ENCODE results near the gene TUBG2. TPM values are rescaled to one million over a fixed set of nuclear protein-coding genes. Genes with fewer than 3 reads are reported as not detected.
"Not testable (repeated sequence)": the region's sequence is repeated elsewhere in the genome, so short reads cannot be mapped to it uniquely, and the experiment has no call there.

TUBG2 gene
- 20.4 and 22.0 TPM in 2 replicates for total RNA-seq (2021)
- long read RNA-seq, transcript TUBG2-201 (11 exons, 1,761 nt) = major isoform, 56 of 133 reads
- long read RNA-seq, partial matches to known transcripts = 30 of 133 reads
- long read RNA-seq, other reads (novel, unspliced or antisense) = 45 of 133 reads

- no peak within 1 kb of the TSS for H2BK15ac ChIP-seq (ENCODE audit: low read depth, low read length)
- no peak within 1 kb of the TSS for H2AFZ ChIP-seq (ENCODE audit: low read length)
- WGBS (ENCODE audit: extremely low coverage, insufficient read length, low lambda C conversion rate) = no CpG with 5 or more reads among the region's 59 CpGs
- peak; percentile 99 for DNase-seq
- H3K14ac ChIP-seq (ENCODE audit: insufficient read depth, low read length) = peak within 1 kb of the TSS; percentile 11; the same call in 1 of the 2 replicates
- H3K23me2 ChIP-seq (ENCODE audit: insufficient read length, low read depth, low read length, poor library complexity, severe bottlenecking) = no peaks in the 10 kb centered on the region
- Mint-ChIP-seq H3K27me3 (ENCODE audit: low read depth) (peaks cover 4% of the 10 kb centered on the region), H3K9me3 (peaks cover 0 to 6% of the 10 kb centered on the region in 2 experiments; a peak in 2 of 5 replicates), H3K4me1 (peaks cover 7 to 20% of the 10 kb centered on the region in 2 experiments), H3K36me3 (ENCODE audit: insufficient read depth in 1 of 3, low read depth in 3 of 3) (peaks cover 2 to 27% (median 21%) of the 10 kb centered on the region in 3 experiments; a peak in 6 of 7 replicates), H3K27ac (peak within 1 kb of the TSS; percentile 85 to 97 (median 90); a peak in 5 of 7 replicates), H3K4me3 (peak within 1 kb of the TSS; percentile 87 to 91)
- no peak within 1 kb of the TSS for H4K8ac ChIP-seq (replicated peaks; ENCODE audit: insufficient read length, low read depth, low read length)
- H2BK5ac ChIP-seq (ENCODE audit: insufficient read length, low read length) = no peak within 1 kb of the TSS
- H3K4me2 ChIP-seq (ENCODE audit: insufficient read depth, insufficient read length, low read length) = peak within 1 kb of the TSS; percentile 66
- no peaks in the 10 kb centered on the region for H3K27me3 ChIP-seq (ENCODE audit: insufficient read depth, low read length)
- H2BK120ac ChIP-seq (ENCODE audit: low read depth, low read length, poor library complexity, severe bottlenecking) = no peak within 1 kb of the TSS
- no peaks in the 10 kb centered on the region; the same call in 1 of the 2 replicates for H3K4me1 ChIP-seq (ENCODE audit: insufficient read depth, low read length)
- no peak within 1 kb of the TSS for H2AK5ac ChIP-seq (ENCODE audit: insufficient read length, low read length)
- no peaks in the 10 kb centered on the region for H3K79me1 ChIP-seq (ENCODE audit: insufficient read depth, low read depth, low read length, poor library complexity, severe bottlenecking)
- no peak within 1 kb of the TSS for H3K18ac ChIP-seq (ENCODE audit: insufficient read length, low read depth, low read length)
- no peak within 1 kb of the TSS for H3K56ac ChIP-seq (ENCODE audit: insufficient read length, low read depth, low read length)
- H2BK12ac ChIP-seq (ENCODE audit: insufficient read length, low read depth, low read length) = no peak within 1 kb of the TSS
- peak within 1 kb of the TSS; percentile 51 for H3K9ac ChIP-seq (ENCODE audit: extremely low read depth, insufficient read length, low read length)
- no peaks in the 10 kb centered on the region for H4K20me1 ChIP-seq (ENCODE audit: control insufficient read depth, insufficient read depth, insufficient read length)
- H3K27ac ChIP-seq (ENCODE audit: insufficient read length, low read depth, low read length) = no peak within 1 kb of the TSS
- H4K5ac ChIP-seq (ENCODE audit: insufficient read length, low read depth, low read length) = no peak within 1 kb of the TSS
- no peaks in the 10 kb centered on the region for H3K9me3 ChIP-seq (ENCODE audit: control insufficient read depth, low read depth, low read length)
- no peak within 1 kb of the TSS for H2BK20ac ChIP-seq (ENCODE audit: low read depth, low read length, poor library complexity, severe bottlenecking)
- H3K4ac ChIP-seq (ENCODE audit: low read depth, low read length) = no peak within 1 kb of the TSS
- H3K79me2 ChIP-seq (ENCODE audit: insufficient read depth, low read length) = no peaks in the 10 kb centered on the region
- TF ChIP-seq CTCF (conservative IDR thresholded peaks at IDR 0.05) = no peak
- no peak within 1 kb of the TSS for H4K91ac ChIP-seq (ENCODE audit: insufficient read length, low read depth, low read length)
- no peak within 1 kb of the TSS for H3T11ph ChIP-seq (ENCODE audit: low read length)
- no peak within 1 kb of the TSS for H3K23ac ChIP-seq (ENCODE audit: insufficient read length, low read depth, low read length)
These were observed at the start of gene TUBG2 for GRCh38 chr17:42659079-42659931. TSS of gene TUBG2 (plus strand) at chr17:42659284. CDS start at chr17:42659504, 220 bp downstream.

DNA sequence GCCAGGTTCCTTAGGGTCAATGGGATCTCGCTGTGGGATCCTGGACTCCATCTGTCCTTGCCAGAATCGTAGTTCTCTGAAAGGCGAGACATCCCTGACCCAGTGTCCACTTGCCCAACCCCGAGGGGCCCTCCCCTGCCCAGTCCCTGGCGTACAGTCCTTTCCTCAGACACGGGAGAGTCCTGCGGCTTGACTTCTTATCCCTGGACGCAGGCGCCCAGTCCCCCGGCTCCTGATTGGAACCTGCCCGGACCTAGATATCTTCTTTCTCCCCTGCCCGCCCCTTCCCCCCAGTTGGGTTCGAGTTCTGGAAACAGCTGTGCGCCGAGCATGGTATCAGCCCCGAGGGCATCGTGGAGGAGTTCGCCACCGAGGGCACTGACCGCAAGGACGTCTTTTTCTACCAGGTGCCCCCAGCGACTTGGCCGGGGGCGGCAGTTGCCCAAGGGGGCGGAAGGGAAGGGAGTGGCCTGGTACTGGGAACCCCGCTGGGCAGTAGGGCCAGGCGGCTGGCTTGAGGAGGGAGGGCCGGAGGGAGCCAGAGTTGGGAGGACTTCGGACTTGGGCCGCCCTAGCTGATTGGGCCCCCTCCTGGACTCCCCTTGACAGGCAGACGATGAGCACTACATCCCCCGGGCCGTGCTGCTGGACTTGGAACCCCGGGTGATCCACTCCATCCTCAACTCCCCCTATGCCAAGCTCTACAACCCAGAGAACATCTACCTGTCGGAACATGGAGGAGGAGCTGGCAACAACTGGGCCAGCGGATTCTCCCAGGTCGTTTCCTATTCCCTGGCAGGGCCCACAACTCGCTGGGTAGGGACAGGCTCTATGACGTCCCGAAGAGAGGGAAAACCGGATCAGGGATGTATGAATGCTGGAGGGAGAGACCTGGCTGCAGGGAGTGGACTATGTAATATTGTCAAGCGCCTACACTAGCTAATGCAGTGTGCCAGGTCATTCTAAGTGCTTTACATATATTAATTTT lies 49.0 kb upstream of the TUBG2 start:
- not testable (repeated sequence) for H2AK5ac ChIP-seq (ENCODE audit: insufficient read length, low read length); H3K79me2 ChIP-seq (ENCODE audit: insufficient read depth, low read length); H3K27ac ChIP-seq (ENCODE audit: insufficient read length, low read depth, low read length); H4K91ac ChIP-seq (ENCODE audit: insufficient read length, low read depth, low read length); H3K27me3 Mint-ChIP-seq (ENCODE audit: low read depth); H4K20me1 ChIP-seq (ENCODE audit: control insufficient read depth, insufficient read depth, insufficient read length); H3K4ac ChIP-seq (ENCODE audit: low read depth, low read length); H2BK12ac ChIP-seq (ENCODE audit: insufficient read length, low read depth, low read length); H3T11ph ChIP-seq (ENCODE audit: low read length); H2BK5ac ChIP-seq (ENCODE audit: insufficient read length, low read length); H3K14ac ChIP-seq (ENCODE audit: insufficient read depth, low read length); H3K4me1 ChIP-seq (ENCODE audit: insufficient read depth, low read length); H2BK20ac ChIP-seq (ENCODE audit: low read depth, low read length, poor library complexity, severe bottlenecking); H2BK15ac ChIP-seq (ENCODE audit: low read depth, low read length); H4K5ac ChIP-seq (ENCODE audit: insufficient read length, low read depth, low read length); H3K18ac ChIP-seq (ENCODE audit: insufficient read length, low read depth, low read length); H2AFZ ChIP-seq (ENCODE audit: low read length); H2BK120ac ChIP-seq (ENCODE audit: low read depth, low read length, poor library complexity, severe bottlenecking); H3K9me3 ChIP-seq (ENCODE audit: control insufficient read depth, low read depth, low read length); H3K9me3 Mint-ChIP-seq; H4K8ac ChIP-seq (replicated peaks; ENCODE audit: insufficient read length, low read depth, low read length); H3K56ac ChIP-seq (ENCODE audit: insufficient read length, low read depth, low read length); H3K79me1 ChIP-seq (ENCODE audit: insufficient read depth, low read depth, low read length, poor library complexity, severe bottlenecking); H3K23ac ChIP-seq (ENCODE audit: insufficient read length, low read depth, low read length); H3K27me3 ChIP-seq (ENCODE audit: insufficient read depth, low read length)
- Histone ChIP-seq H3K23me2 (ENCODE audit: insufficient read length, low read depth, low read length, poor library complexity, severe bottlenecking) (peaks cover 10% of the 10 kb centered on the region), H3K4me2 (ENCODE audit: insufficient read depth, insufficient read length, low read length) (peak overlapping the region; percentile 31), H3K9ac (ENCODE audit: extremely low read depth, insufficient read length, low read length) (peak overlapping the region; percentile 41)
- WGBS (ENCODE audit: extremely low coverage, insufficient read length, low lambda C conversion rate) = no CpG with 5 or more reads among the region's 42 CpGs
- H3K27ac Mint-ChIP-seq = peak overlapping the region; percentile 81 to 92 (median 90)
- peak overlapping the region; percentile 96 to 98 for H3K4me3 Mint-ChIP-seq
- peak; percentile 65 for DNase-seq
- H3K4me1 Mint-ChIP-seq = peaks cover 10 to 11% of the 10 kb centered on the region in 2 experiments
- peaks cover 29 to 39% (median 38%) of the 10 kb centered on the region in 3 experiments for H3K36me3 Mint-ChIP-seq (ENCODE audit: insufficient read depth in 1 of 3, low read depth in 3 of 3)

All from H9 (cell line).